Duodenal mucosa (tissue), 2 donors: Measurements from ENCODE around the gene BBS4.
"Not testable (repeated sequence)": the region's sequence is repeated elsewhere in the genome, so short reads cannot be mapped to it uniquely, and the experiment has no call there.

ENCODE experiments used
- H3K27ac ChIP-seq: one replicate; pipeline ENCODE4 v1.7.0; 2013; ENCODE audit warnings: low read depth, low read length
- H3K27me3 ChIP-seq, 2 donors: one replicate each; pipeline ENCODE4 v1.7.0; 2013; ENCODE audit warnings: low read length in 2 of 2, control low read depth in 1 of 2; ENCODE audit not compliant: insufficient read depth in 2 of 2, control insufficient read depth in 1 of 2
- H3K36me3 ChIP-seq, 2 donors: one replicate each; pipeline ENCODE4 v1.7.0; 2013; ENCODE audit warnings: low read length in 2 of 2, control low read depth in 1 of 2; ENCODE audit not compliant: insufficient read depth in 2 of 2, control insufficient read depth in 1 of 2
- H3K4me1 ChIP-seq, 2 donors: one replicate each; pipeline ENCODE4 v1.7.0; 2013; ENCODE audit warnings: low read length in 2 of 2, control low read depth in 1 of 2; ENCODE audit not compliant: insufficient read depth in 2 of 2, control insufficient read depth in 1 of 2
- H3K4me3 ChIP-seq, 2 donors: one replicate each; pipeline ENCODE4 v1.7.0; 2013; ENCODE audit warnings: low read length in 2 of 2, low read depth in 1 of 2
- H3K9ac ChIP-seq, 2 donors: one replicate each; pipeline ENCODE4 v1.7.0; 2013; ENCODE audit warnings: low read length in 2 of 2, low read depth in 1 of 2
- H3K9me3 ChIP-seq, 2 donors: one replicate each; pipeline ENCODE4 v1.7.0; 2013; ENCODE audit warnings: low read length in 2 of 2, control low read depth in 1 of 2; ENCODE audit not compliant: control insufficient read depth in 1 of 2

The BBS4 gene

DNA sequence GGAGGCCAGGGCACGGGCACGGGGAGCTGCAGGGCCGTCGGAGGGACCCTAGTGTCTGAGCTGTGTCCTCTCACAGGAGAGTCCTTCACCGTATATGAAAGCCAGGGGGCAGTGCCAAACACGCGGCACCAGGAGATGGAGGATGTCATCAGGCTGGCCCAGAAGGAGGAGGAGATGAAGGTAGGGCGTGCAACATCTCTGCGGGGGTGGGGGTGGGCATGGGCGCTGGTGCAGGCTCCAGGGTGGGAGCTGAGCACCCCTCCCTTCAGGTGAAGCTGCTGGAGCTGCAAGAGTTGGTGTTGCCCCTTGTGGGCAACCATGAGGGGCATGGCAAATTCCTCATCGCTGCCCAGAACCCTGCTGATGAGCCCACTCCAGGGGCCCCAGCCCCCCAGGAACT, 20.3 kb upstream of the BBS4 start:
- H3K9ac ChIP-seq, H3K9me3 ChIP-seq, H3K27me3 ChIP-seq, H3K4me1 ChIP-seq, H3K4me3 ChIP-seq, H3K36me3 ChIP-seq, H3K27ac ChIP-seq: not testable (repeated sequence)

DNA sequence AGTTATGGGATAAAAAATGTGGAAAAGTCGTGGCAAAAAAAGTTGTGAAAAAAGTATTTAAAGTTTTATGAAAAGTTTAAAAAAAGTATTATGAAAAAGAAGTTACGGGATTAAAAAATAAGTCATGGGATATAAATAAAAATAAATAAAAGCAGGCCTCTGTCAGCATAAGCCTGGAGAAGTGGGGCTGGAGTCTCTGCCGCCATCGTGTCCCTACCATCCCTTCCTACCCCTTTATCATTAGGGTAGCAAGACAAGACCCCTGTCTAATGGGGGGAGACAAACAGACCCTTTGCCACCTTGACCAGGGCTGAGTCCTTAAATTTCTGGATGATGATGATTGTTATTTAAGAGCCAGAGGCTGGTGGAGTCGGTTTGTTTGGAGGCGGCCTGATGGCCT, 16.2 kb upstream of the BBS4 start:
- not testable (repeated sequence) for H3K4me1 ChIP-seq, H3K27me3 ChIP-seq, H3K4me3 ChIP-seq, H3K27ac ChIP-seq, H3K36me3 ChIP-seq, H3K9ac ChIP-seq, H3K9me3 ChIP-seq

DNA sequence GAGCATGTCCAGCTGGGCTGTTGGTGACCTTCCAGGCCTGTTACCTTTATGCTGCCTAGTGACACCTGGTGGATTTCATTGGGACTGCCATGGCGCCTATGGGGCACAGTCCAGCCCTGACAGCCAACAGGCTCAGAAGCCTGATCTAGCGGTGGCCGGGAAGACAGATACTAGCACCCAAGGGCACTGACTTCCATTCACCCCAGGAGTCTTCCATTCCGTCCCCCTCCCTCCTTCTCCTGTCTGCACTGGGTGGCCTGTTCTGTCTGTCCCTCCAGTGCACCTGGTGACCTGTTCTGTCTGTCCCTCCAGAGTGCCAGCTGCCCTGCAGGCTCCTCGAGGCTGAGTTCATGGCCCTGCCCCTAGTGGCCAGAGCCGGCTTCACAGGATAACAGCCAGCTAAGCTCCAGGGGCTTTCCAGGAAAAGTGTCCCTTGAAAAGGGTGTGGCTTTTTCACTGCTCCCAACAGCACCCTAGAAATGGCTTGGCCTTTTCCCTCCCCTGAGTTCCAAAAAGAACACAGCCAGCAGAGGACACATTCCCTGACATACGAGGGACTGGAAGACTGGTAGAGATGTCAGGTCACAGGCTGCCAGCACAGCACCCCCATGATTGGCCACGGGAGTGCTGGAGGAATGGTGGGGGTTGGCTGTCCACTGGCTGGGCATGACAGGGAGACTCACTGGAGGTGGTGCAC, 15.2 kb upstream of the BBS4 start:
- H3K27ac ChIP-seq, H3K36me3 ChIP-seq, H3K4me1 ChIP-seq, H3K9ac ChIP-seq, H3K27me3 ChIP-seq, H3K9me3 ChIP-seq: not testable (repeated sequence)
- peak overlapping the region; percentile 55 to 60 for H3K4me3 ChIP-seq

DNA sequence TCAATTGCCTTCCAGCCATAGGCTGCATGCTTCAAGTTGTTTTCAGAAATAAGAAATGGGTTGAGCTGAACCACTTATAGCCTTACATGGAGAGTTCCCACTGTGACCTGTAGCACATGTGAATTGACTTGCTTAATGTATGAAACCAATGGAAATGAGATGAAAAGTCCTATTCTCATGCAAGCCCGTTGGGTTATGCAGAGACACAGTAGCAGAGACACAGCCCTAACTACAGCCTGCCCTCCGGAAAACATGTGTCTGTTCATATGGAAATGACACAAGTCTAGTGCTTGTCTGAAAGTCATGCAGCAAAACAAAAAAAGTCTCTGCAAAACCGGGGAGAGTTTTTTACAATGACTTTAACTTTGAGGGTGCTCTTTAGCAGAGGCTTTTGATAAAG, 14.5 kb upstream of the BBS4 start:
- Histone ChIP-seq H3K4me1 (peaks cover 0 to 4% of the 10 kb centered on the region in 2 donors), H3K9ac (no peak overlapping the region), H3K36me3 (no peaks in the 10 kb centered on the region), H3K4me3 (no peak overlapping the region), H3K27me3 (no peaks in the 10 kb centered on the region), H3K27ac (no peak overlapping the region), H3K9me3 (no peaks in the 10 kb centered on the region)

DNA sequence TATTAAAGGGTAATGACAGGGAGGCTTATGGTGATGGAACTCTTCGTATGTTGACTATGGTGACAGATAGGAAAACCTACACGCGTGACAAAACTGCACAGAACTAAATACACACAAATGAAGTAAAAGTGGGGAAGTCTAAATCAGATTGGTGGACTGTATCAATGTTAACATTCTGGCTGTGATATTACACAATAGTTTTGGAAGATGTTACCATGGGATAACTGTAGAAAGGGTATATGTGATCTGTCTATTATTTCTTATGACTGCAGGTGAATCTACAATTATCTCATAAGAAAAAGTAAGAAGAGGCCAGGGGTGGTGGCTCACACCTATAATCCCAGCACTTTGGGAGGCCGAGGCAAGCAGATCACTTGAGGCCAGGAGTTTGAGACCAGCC, 9.2 kb upstream of the BBS4 start:
- no peaks in the 10 kb centered on the region for H3K4me1 ChIP-seq
- no peak overlapping the region for H3K27ac ChIP-seq
- H3K4me3 ChIP-seq = no peak overlapping the region
- no peak overlapping the region for H3K9ac ChIP-seq
- no peaks in the 10 kb centered on the region for H3K27me3 ChIP-seq
- H3K9me3 ChIP-seq = no peaks in the 10 kb centered on the region
- H3K36me3 ChIP-seq = no peaks in the 10 kb centered on the region

DNA sequence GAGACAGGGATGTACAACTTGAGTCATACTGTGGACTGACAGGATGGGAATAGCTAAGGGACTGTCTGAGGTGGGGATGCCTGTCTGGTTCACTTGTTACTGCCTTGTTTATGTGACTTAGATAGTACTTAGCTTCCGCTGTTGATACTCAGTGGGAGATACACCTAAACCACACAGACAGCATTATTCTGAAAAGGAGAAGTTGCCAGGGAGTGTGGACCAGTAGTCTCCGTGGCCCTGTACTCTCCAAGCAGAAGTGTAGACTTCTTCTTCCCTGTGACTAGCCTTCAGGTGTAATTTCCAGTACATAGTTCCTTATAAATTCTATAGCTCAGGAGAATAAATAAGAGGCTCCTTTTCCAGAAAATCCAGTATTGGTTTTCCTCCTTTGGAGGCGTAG, 5.1 kb upstream of the BBS4 start:
- no peak overlapping the region for H3K9ac ChIP-seq
- H3K4me3 ChIP-seq = no peak overlapping the region
- H3K27ac ChIP-seq = no peak overlapping the region
- peaks cover 0 to 5% of the 10 kb centered on the region in 2 donors for H3K4me1 ChIP-seq
- H3K9me3 ChIP-seq = no peaks in the 10 kb centered on the region
- H3K27me3 ChIP-seq = no peaks in the 10 kb centered on the region
- no peaks in the 10 kb centered on the region for H3K36me3 ChIP-seq

DNA sequence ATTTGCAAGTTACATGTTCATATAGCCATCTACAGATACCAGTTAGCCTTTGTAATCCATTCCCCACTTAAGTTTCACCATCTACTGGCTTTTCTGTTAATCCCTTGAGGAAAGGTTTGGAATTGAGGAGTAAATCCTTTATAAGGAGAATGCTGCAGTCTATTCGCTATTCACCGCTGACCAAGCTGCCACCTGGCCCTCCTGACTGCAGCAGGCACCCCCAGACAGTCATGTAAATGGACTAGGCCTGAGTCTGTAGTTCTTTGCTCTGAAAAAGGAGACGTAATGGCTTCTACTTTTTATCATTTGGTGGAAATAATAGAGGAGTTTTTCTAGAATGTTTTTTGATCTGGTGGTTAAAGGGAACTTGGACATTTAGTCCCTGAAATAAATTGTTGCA, 3.2 kb upstream of the BBS4 start:
- H3K27ac ChIP-seq = no peak overlapping the region
- H3K9ac ChIP-seq = no peak overlapping the region
- H3K27me3 ChIP-seq = no peaks in the 10 kb centered on the region
- no peaks in the 10 kb centered on the region for H3K36me3 ChIP-seq
- H3K9me3 ChIP-seq = no peaks in the 10 kb centered on the region
- H3K4me3 ChIP-seq = no peak overlapping the region
- H3K4me1 ChIP-seq = peaks cover 0 to 5% of the 10 kb centered on the region in 2 donors

DNA sequence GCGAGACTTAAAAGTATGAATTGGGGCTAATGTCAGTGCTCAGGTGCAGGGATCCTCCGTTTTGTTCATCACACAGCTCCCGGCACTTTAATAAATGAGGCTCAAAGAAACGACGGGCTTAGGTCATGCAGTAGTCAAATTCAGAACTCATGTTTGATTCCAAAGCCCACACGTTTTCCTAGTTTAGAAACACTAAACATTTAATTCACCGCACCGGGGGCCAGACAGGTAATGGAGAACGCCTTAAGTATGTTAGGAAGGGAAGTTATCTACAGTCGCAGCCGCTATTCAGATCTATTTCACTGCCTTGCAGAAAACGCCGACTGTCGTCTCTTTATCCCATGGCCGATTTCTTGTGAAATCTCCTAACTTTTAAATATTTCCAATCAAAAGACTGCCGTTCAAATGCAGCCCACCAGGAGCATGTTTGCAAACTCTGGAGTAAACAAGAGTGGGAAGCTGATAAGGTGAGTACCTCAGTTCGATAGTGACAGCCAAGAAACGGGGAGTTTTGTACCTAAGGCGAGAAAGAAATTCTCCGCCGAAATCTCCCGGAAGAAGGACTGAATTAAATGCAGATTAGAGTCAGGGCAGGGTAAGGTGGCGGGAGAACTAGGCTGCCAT, 594 bp upstream of the BBS4 start:
- Histone ChIP-seq H3K9ac (peak overlapping the region; percentile 87 to 91), H3K27ac (peak overlapping the region; percentile 95), H3K27me3 (no peaks in the 10 kb centered on the region)

DNA sequence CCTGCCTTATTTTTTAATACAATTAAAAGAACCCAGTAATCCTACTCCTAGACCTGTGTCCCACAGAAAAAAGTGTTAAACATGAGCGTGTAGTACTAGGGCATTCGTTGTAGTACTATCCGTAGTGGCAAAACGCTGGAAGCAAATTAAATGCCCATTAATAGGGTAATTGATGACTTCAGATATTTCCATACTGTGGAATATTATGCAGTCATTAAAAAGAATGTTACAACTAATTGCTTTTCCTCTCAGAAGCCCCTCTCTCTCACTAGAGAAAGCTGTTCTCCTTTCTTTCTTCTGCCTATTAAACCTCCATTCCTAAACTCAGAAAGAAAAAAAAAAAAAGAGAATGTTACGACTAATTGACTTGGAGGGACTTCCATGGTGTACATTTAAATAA, 2.7 kb downstream of the BBS4 start:
- H3K9ac ChIP-seq = no peak overlapping the region
- H3K36me3 ChIP-seq = no peaks in the 10 kb centered on the region
- H3K4me3 ChIP-seq = no peak overlapping the region
- no peaks in the 10 kb centered on the region for H3K9me3 ChIP-seq
- peaks cover 0 to 5% of the 10 kb centered on the region in 2 donors for H3K4me1 ChIP-seq
- H3K27ac ChIP-seq = no peak overlapping the region
- no peaks in the 10 kb centered on the region for H3K27me3 ChIP-seq

More for the DNA sequence above, 594 bp upstream of the BBS4 start:
- H3K4me3 ChIP-seq = peak overlapping the region; percentile 94 to 99
- H3K4me1 ChIP-seq = peaks cover 0 to 5% of the 10 kb centered on the region in 2 donors
- H3K9me3 ChIP-seq = no peaks in the 10 kb centered on the region
- no peaks in the 10 kb centered on the region for H3K36me3 ChIP-seq

DNA sequence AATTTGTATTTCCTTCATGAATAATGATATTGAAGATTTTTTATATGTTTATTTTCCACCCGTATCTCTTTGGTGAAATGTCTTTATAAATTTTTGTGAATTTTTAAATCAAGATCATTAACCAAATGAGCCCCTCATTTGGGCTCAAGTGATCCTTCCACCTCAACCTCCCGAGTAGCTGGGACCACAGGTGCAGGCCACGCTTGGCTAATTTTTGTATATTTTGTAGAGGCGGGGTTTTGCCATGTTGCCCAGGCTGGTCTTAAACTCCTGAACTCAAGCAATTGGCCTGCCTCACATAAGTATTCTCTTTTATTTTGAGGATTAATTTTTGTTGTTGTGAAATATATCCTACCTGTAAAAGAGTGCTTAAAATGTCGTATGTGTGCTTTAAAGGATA, 4.9 kb downstream of the BBS4 start:
- Histone ChIP-seq H3K27ac (no peak overlapping the region), H3K27me3 (no peaks in the 10 kb centered on the region), H3K36me3 (no peaks in the 10 kb centered on the region), H3K4me1 (no peaks in the 10 kb centered on the region), H3K9ac (no peak overlapping the region), H3K4me3 (no peak overlapping the region), H3K9me3 (no peaks in the 10 kb centered on the region)
